Loucy (cell line): Measurements from ENCODE around the gene RTN4RL2.

Experiments used
- H2AFZ ChIP-seq: fragments of 200-600 bp; sonication (generic); 2 replicates; pipeline ENCODE4 v1.6.0; 2016; ENCODE audit warnings: antibody characterized with exemption, mild to moderate bottlenecking, low read length, moderate library complexity
- H3F3A ChIP-seq: fragments of 200-600 bp; 2 replicates; pipeline ENCODE4 v1.6.0; 2016; ENCODE audit warnings: antibody characterized with exemption, low read depth, mild to moderate bottlenecking
- H3K27me3 ChIP-seq: fragments of 200-600 bp; sonication (generic); 2 replicates; pipeline ENCODE4 v1.6.1; 2014; ENCODE audit warnings: low read length, mild to moderate bottlenecking; ENCODE audit not compliant: insufficient read depth, poor library complexity, severe bottlenecking
- H3K36me3 ChIP-seq: fragments of 200-600 bp; sonication (generic); 2 replicates; pipeline ENCODE4 v1.6.1; 2016; ENCODE audit warnings: low read length; ENCODE audit not compliant: insufficient read depth
- H3K4me1 ChIP-seq: fragments of 200-600 bp; sonication (generic); 2 replicates; pipeline ENCODE4 v1.5.1; 2014; ENCODE audit warnings: low read length, mild to moderate bottlenecking; ENCODE audit not compliant: insufficient read depth, poor library complexity, severe bottlenecking
- H3K4me2 ChIP-seq: fragments of 200-600 bp; sonication (generic); 2 replicates; pipeline ENCODE4 v1.6.0; 2014; ENCODE audit warnings: antibody characterized with exemption, low read length, low read depth, mild to moderate bottlenecking; ENCODE audit not compliant: poor library complexity, severe bottlenecking
- H3K4me3 ChIP-seq: fragments of 200-600 bp; sonication (generic); 2 replicates; pipeline ENCODE4 v1.5.1; 2014; ENCODE audit warnings: low read length, mild to moderate bottlenecking, mixed read lengths; ENCODE audit not compliant: poor library complexity, severe bottlenecking
- H3K79me2 ChIP-seq: fragments of 200-600 bp; sonication (generic); 2 replicates; pipeline ENCODE4 v1.6.1; 2014; ENCODE audit warnings: low read length; ENCODE audit not compliant: insufficient read depth
- H3K9ac ChIP-seq: fragments of 200-600 bp; sonication (generic); 2 replicates; pipeline ENCODE4 v1.6.0; 2014; ENCODE audit warnings: mild to moderate bottlenecking, low read depth, low read length, moderate library complexity; ENCODE audit not compliant: poor library complexity, severe bottlenecking
- H3K9me2 ChIP-seq: fragments of 200-600 bp; sonication (generic); replicated peaks from 2 replicates; pipeline ENCODE4 v1.6.1; 2016; ENCODE audit warnings: low read depth, low read length, mixed read lengths
- H3K9me3 ChIP-seq: fragments of 200-600 bp; sonication (generic); 2 replicates; pipeline ENCODE4 v1.6.1; 2014; ENCODE audit warnings: mild to moderate bottlenecking, antibody characterized with exemption, low read length, low read depth; ENCODE audit not compliant: insufficient read depth
- H4K20me1 ChIP-seq: fragments of 200-600 bp; sonication (generic); 2 replicates; pipeline ENCODE4 v1.6.0; 2014; ENCODE audit warnings: antibody characterized with exemption, low read length, mild to moderate bottlenecking; ENCODE audit not compliant: insufficient read depth, poor library complexity, severe bottlenecking
- EZH2phosphoT487 ChIP-seq: fragments of 200-600 bp; IDR thresholded peaks from 2 replicates; pipeline ENCODE4 v1.6.1; 2018; ENCODE audit warnings: antibody characterized with exemption, mild to moderate bottlenecking, moderate library complexity, borderline replicate concordance
- TF ChIP-seq, protein P1 (sequence below): fragments of 200-600 bp; sonication (generic); conservative IDR thresholded peaks from 2 replicates; pipeline ENCODE4 v1.5.1; 2014; ENCODE audit warnings: mild to moderate bottlenecking, antibody characterized with exemption, low read length

Gene RTN4RL2

DNA sequence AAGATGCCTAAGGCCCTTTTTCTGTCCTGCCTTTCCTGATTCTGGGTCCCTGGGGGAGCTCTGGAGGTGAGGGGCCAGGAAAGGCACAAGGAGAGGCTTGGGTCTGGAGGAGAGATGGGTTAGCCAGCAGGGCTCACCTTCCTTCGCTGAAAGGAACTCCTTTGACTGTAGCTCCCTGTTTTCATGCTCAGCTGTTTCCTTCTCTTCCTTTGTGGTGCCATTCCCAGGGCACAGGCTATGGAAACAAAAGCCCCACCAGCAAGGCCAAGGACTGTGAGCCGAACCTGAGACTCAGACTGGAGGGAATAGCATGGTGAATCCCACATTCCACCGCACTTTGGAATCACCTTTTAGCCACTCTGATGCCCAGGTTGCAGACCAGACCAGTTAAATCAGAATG is 43.9 kb upstream of the RTN4RL2 start:
- no peak overlapping the region for H3K9ac ChIP-seq
- H4K20me1 ChIP-seq = peaks cover 76% of the 10 kb centered on the region
- H3K79me2 ChIP-seq = peaks cover 86% of the 10 kb centered on the region
- no peaks in the 10 kb centered on the region for H3K27me3 ChIP-seq
- H3K9me3 ChIP-seq = no peaks in the 10 kb centered on the region
- TF ChIP-seq, protein P1, sequence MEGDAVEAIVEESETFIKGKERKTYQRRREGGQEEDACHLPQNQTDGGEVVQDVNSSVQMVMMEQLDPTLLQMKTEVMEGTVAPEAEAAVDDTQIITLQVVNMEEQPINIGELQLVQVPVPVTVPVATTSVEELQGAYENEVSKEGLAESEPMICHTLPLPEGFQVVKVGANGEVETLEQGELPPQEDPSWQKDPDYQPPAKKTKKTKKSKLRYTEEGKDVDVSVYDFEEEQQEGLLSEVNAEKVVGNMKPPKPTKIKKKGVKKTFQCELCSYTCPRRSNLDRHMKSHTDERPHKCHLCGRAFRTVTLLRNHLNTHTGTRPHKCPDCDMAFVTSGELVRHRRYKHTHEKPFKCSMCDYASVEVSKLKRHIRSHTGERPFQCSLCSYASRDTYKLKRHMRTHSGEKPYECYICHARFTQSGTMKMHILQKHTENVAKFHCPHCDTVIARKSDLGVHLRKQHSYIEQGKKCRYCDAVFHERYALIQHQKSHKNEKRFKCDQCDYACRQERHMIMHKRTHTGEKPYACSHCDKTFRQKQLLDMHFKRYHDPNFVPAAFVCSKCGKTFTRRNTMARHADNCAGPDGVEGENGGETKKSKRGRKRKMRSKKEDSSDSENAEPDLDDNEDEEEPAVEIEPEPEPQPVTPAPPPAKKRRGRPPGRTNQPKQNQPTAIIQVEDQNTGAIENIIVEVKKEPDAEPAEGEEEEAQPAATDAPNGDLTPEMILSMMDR = no peak
- no peak for TF ChIP-seq EZH2phosphoT487
- H3F3A ChIP-seq = no peaks in the 10 kb centered on the region
- peaks cover 87% of the 10 kb centered on the region for H3K36me3 ChIP-seq
- H3K4me2 ChIP-seq = peak overlapping the region; percentile 8
- no peak overlapping the region for H2AFZ ChIP-seq
- no peaks in the 10 kb centered on the region for H3K9me2 ChIP-seq
- no peak overlapping the region for H3K4me3 ChIP-seq
- peaks cover 24% of the 10 kb centered on the region for H3K4me1 ChIP-seq

DNA sequence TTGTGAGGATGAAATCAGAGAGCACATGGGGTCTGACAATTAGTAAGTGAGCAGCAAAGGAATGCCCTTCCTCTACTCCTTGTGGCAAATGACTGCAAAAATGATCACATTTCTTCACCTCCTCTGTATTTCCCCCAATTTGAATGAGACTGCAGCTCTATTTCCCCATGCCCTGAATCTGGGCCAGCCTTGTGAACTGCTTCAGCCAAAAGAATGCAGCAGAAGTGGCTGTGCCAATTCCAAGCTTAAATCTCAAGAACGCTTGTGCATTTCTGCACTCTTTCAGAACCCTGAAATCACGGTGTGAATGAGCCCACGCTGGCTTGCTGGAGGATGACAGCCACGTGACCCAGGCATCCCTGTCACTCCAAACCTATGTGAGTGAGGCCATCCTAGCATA is 43.3 kb upstream of the RTN4RL2 start:
- TF ChIP-seq, protein P1 = no peak
- TF ChIP-seq EZH2phosphoT487 = no peak
- H3K9me2 ChIP-seq = no peaks in the 10 kb centered on the region
- no peak overlapping the region for H2AFZ ChIP-seq
- H3K27me3 ChIP-seq = no peaks in the 10 kb centered on the region
- peaks cover 92% of the 10 kb centered on the region for H3K79me2 ChIP-seq
- H4K20me1 ChIP-seq = peaks cover 77% of the 10 kb centered on the region
- H3K4me2 ChIP-seq = peak overlapping the region; percentile 6
- no peaks in the 10 kb centered on the region for H3K9me3 ChIP-seq
- H3K4me1 ChIP-seq = peaks cover 30% of the 10 kb centered on the region
- no peak overlapping the region for H3K4me3 ChIP-seq
- H3K36me3 ChIP-seq = peaks cover 88% of the 10 kb centered on the region
- no peak overlapping the region for H3K9ac ChIP-seq
- H3F3A ChIP-seq = no peaks in the 10 kb centered on the region

DNA sequence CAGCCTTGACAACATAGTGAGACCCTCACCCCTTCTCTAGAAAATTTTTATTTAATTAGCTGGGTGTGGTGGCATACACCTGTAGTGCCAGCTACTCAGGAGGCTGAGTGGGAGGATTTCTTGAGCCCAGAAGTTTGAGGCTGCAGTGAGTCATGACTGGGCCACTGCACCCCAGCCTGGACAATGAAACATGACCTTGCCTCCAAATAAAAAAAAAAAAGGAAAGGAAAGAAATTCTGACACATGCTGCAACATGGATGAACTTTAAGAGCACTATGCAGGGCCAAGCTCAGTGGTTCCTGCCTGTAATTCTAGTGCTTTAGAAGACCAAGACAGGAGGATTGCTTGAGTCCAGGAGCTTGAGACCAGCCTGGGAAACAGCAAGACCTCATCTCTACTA is 42.2 kb upstream of the RTN4RL2 start:
- no peaks in the 10 kb centered on the region for H3K9me2 ChIP-seq
- peaks cover 41% of the 10 kb centered on the region for H3K4me1 ChIP-seq
- H3K9ac ChIP-seq = no peak overlapping the region
- peaks cover 95% of the 10 kb centered on the region for H3K79me2 ChIP-seq
- TF ChIP-seq EZH2phosphoT487 = no peak
- TF ChIP-seq, protein P1 = no peak
- peak overlapping the region; percentile 6 for H3K4me2 ChIP-seq
- H3K27me3 ChIP-seq = no peaks in the 10 kb centered on the region
- peaks cover 81% of the 10 kb centered on the region for H4K20me1 ChIP-seq
- no peaks in the 10 kb centered on the region for H3F3A ChIP-seq
- peaks cover 89% of the 10 kb centered on the region for H3K36me3 ChIP-seq
- H2AFZ ChIP-seq = no peak overlapping the region
- no peak overlapping the region for H3K4me3 ChIP-seq
- no peaks in the 10 kb centered on the region for H3K9me3 ChIP-seq
